Caco-2 (cell line): ENCODE measurements around the gene OR8H3. TPM values are rescaled to one million over a fixed set of nuclear protein-coding genes. Genes with fewer than 3 reads are reported as not detected.
A peak's percentile ranks its signal among the peaks of the same experiment; 100 is the strongest.

Experiments used
- BruUV-seq: library from RNA; stranded (reverse); fragments of 400-500 nt; replicated peaks from 2 replicates; lab custom pipeline; 2021; lab: Mats Ljungman, UMichigan
- CTCF ChIA-PET: fragments of 300-600 bp; sonication (Branson Sonifier 250); formaldehyde crosslinking; loops from one replicate; lab custom pipeline; 2022; ENCODE audit warnings: antibody characterized with exemption; lab: Charles Lee
- POLR2A ChIA-PET: fragments of 300-600 bp; sonication (Branson Sonifier 250); formaldehyde crosslinking; loops from one replicate; lab custom pipeline; 2022; ENCODE audit warnings: antibody characterized with exemption; lab: Charles Lee
- DNase-seq, 2 experiments: peaks; one replicate each; pipeline versions ENCODE4 v3.0.0 to v3.0.0-alpha.2; 2020 to 2022
- H3K27me3 ChIP-seq: replicated peaks from 2 replicates; pipeline ENCODE4 v1.6.0; 2011; ENCODE audit warnings: low read length; ENCODE audit not compliant: control insufficient read depth, insufficient read depth
- H3K36me3 ChIP-seq: 2 replicates; pipeline ENCODE4 v1.5.1; 2011; ENCODE audit warnings: low read length; ENCODE audit not compliant: control insufficient read depth, insufficient read depth
- H3K4me1 ChIP-seq: fragments of 250-450 bp; sonication (Bioruptor Pico); 2 replicates; pipeline ENCODE4 v1.5.1; 2020; ENCODE audit warnings: mild to moderate bottlenecking
- H3K4me3 ChIP-seq: 2 replicates; pipeline ENCODE4 v1.5.1; 2011; ENCODE audit warnings: low read depth, mild to moderate bottlenecking, control low read depth, low read length
- H3K9me3 ChIP-seq: fragments of 250-450 bp; sonication (Bioruptor Pico); 2 replicates; pipeline ENCODE4 v1.5.1; 2020; ENCODE audit warnings: mild to moderate bottlenecking, moderate library complexity
- H3K27ac Mint-ChIP-seq: one replicate; pipeline ENCODE4 v1.8.0; 2022; ENCODE audit warnings: mixed read lengths; ENCODE audit not compliant: unreplicated experiment
- H3K27me3 Mint-ChIP-seq: one replicate; pipeline ENCODE4 v1.8.0; 2022; ENCODE audit warnings: mixed read lengths; ENCODE audit not compliant: insufficient read depth, unreplicated experiment
- H3K36me3 Mint-ChIP-seq: one replicate; pipeline ENCODE4 v1.8.0; 2022; ENCODE audit warnings: mild to moderate bottlenecking, mixed read lengths; ENCODE audit not compliant: insufficient read depth, unreplicated experiment
- H3K4me1 Mint-ChIP-seq: one replicate; pipeline ENCODE4 v1.8.0; 2022; ENCODE audit warnings: low read depth, mixed read lengths; ENCODE audit not compliant: unreplicated experiment
- H3K4me3 Mint-ChIP-seq: one replicate; pipeline ENCODE4 v1.8.0; 2022; ENCODE audit warnings: mild to moderate bottlenecking, moderate library complexity, mixed read lengths; ENCODE audit not compliant: unreplicated experiment
- H3K9me3 Mint-ChIP-seq: one replicate; pipeline ENCODE4 v1.8.0; 2022; ENCODE audit warnings: mixed read lengths; ENCODE audit not compliant: unreplicated experiment
- CTCF ChIP-seq, 2 experiments: fragments of 200-600 bp in 1 of 2; IDR thresholded peaks; 1 replicate in 1 of 2; 2 replicates in 1 of 2; pipeline versions ENCODE4 v1.5.1 to v1.8.0; 2011 to 2022; ENCODE audit warnings: antibody characterized with exemption in 1 of 2, control low read depth in 1 of 2, inconsistent platforms in 1 of 2, low read depth in 1 of 2, low read length in 1 of 2, mild to moderate bottlenecking in 1 of 2, moderate library complexity in 1 of 2; ENCODE audit not compliant: insufficient read depth in 1 of 2, severe bottlenecking in 1 of 2, unreplicated experiment in 1 of 2
- intact Hi-C: fragments of 100-400 bp; cut with micrococcal nuclease; formaldehyde crosslinking; loops from one replicate; pipeline ENCODE4 v1.10.0; 2022; ENCODE audit not compliant: unreplicated experiment
- total RNA-seq: library from RNA; stranded (reverse); gene quantifications from 2 replicates; pipeline ENCODE4 v1.2.3, GENCODE V29; 2022

OR8H3 gene
- total RNA-seq, 1 experiment from 2014 or later: not detected

- no TSS peak for BruUV-seq
- Histone ChIP-seq H3K4me1 (peaks cover 13% of the 10 kb centered on the region), H3K9me3 (peaks cover 28% of the 10 kb centered on the region; the same call in 1 of the 2 replicates), H3K36me3 (no peaks in the 10 kb centered on the region; the same call in 1 of the 2 replicates), H3K4me3 (no peak overlapping the region), H3K27me3 (no peaks in the 10 kb centered on the region)
- POLR2A ChIA-PET: no interaction called here
- Mint-ChIP-seq H3K4me1 (peaks cover 12% of the 10 kb centered on the region), H3K4me3 (no peak overlapping the region), H3K27me3 (no peaks in the 10 kb centered on the region), H3K36me3 (peaks cover 7% of the 10 kb centered on the region), H3K9me3 (peaks cover 35% of the 10 kb centered on the region), H3K27ac (peak overlapping the region; percentile 71)
- intact Hi-C loops: loop anchor here (1.0 to 5.0 kb wide), 2 partner anchors 21 to 84 kb away; no protein-coding TSS in a partner anchor
- no peak for TF ChIP-seq CTCF (IDR thresholded peaks at IDR 0.05; ENCODE audit: insufficient read depth in 1 of 2, low read depth in 1 of 2, low read length in 1 of 2, severe bottlenecking in 1 of 2, unreplicated experiment in 1 of 2)
- CTCF ChIA-PET: no interaction called here
- peak; percentile 65 to 67 for DNase-seq
These were observed 29.2 kb downstream of the OR8H3 start for GRCh38 chr11:56151376-56151775.

GRCh38 chr11:56152333-56152732 lies 30.2 kb downstream of the OR8H3 start:
- H3K27me3 ChIP-seq: no peaks in the 10 kb centered on the region
- H3K9me3 ChIP-seq: peaks cover 28% of the 10 kb centered on the region; the same call in 1 of the 2 replicates
- H3K27ac Mint-ChIP-seq: no peak overlapping the region
- peaks cover 12% of the 10 kb centered on the region for H3K4me1 Mint-ChIP-seq
- H3K9me3 Mint-ChIP-seq: peaks cover 35% of the 10 kb centered on the region
- no TSS peak for BruUV-seq
- intact Hi-C loops: loop anchor here (5.0 kb wide), 1 partner anchor 85 kb away; no protein-coding TSS in a partner anchor
- ChIA-PET POLR2A (no interaction called here), CTCF (no interaction called here)
- no peaks in the 10 kb centered on the region; the same call in 1 of the 2 replicates for H3K36me3 ChIP-seq
- H3K36me3 Mint-ChIP-seq: peaks cover 7% of the 10 kb centered on the region
- H3K27me3 Mint-ChIP-seq: no peaks in the 10 kb centered on the region
- no peak overlapping the region for H3K4me3 ChIP-seq
- no peak for TF ChIP-seq CTCF (IDR thresholded peaks at IDR 0.05; ENCODE audit: insufficient read depth in 1 of 2, low read depth in 1 of 2, low read length in 1 of 2, severe bottlenecking in 1 of 2, unreplicated experiment in 1 of 2)
- H3K4me3 Mint-ChIP-seq: no peak overlapping the region
- H3K4me1 ChIP-seq: peaks cover 13% of the 10 kb centered on the region
- DNase-seq: no peak

GRCh38 chr11:56160217-56160616 lies 38.0 kb downstream of the OR8H3 start, which contains the start of gene OR8K5:
OR8K5 (minus strand) TSS chr11:56160317; CDS start chr11:56160317, 0 bp downstream.
- Mint-ChIP-seq H3K27me3 (no peaks in the 10 kb centered on the region), H3K4me3 (no peak within 1 kb of the TSS), H3K9me3 (no peaks in the 10 kb centered on the region), H3K4me1 (no peaks in the 10 kb centered on the region), H3K27ac (no peak within 1 kb of the TSS), H3K36me3 (no peaks in the 10 kb centered on the region)
- Histone ChIP-seq H3K36me3 (no peaks in the 10 kb centered on the region), H3K27me3 (no peaks in the 10 kb centered on the region), H3K4me3 (no peak within 1 kb of the TSS), H3K4me1 (no peaks in the 10 kb centered on the region), H3K9me3 (no peaks in the 10 kb centered on the region)
- intact Hi-C loops: no loop called here
- CTCF ChIA-PET: no interaction called here
- no TSS peak for BruUV-seq
- TF ChIP-seq CTCF (IDR thresholded peaks at IDR 0.05; ENCODE audit: insufficient read depth in 1 of 2, low read depth in 1 of 2, low read length in 1 of 2, severe bottlenecking in 1 of 2, unreplicated experiment in 1 of 2): no peak
- POLR2A ChIA-PET: no interaction called here
- no peak for DNase-seq
